Measurements from ENCODE around the gene S100A4.

DNA sequence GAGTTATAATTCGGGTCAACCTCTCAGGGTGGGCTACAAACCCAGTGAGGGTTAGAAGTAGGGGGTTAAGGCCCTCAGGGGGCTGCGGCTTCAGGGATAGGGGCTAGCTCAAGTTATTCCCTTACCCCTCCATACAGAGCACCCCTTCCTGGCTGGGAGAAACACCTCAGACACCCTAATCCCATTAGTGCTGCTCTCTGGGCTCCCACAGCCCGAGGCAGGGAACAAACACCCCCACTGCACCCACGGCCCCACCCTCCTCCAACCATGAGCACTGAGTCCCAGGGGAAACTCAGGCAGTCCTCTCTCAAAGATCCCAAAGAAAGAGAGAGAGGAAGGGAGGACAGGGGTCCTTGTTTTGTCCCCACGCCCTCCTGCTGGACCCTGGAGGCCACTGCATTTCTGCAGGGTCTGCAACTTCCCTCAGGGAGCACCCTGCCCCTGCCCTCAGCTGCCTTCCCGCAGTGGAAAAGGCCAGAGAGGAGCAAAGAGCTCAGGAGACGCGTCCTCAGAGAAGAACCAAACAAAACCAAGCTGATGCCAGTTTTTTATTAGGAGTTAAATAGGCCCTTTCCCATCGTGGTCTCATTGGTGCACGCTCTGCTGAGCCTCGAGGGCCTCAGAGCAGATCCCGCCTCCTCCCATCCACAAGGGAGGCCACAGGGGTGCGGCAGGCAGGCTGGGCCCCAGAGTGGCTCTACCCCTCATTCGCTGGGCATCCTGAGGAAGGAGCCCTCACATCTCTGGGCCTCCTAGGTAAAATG is 1.4 kb upstream of the S100A4 start:
- TF ChIP-seq, protein P1, sequence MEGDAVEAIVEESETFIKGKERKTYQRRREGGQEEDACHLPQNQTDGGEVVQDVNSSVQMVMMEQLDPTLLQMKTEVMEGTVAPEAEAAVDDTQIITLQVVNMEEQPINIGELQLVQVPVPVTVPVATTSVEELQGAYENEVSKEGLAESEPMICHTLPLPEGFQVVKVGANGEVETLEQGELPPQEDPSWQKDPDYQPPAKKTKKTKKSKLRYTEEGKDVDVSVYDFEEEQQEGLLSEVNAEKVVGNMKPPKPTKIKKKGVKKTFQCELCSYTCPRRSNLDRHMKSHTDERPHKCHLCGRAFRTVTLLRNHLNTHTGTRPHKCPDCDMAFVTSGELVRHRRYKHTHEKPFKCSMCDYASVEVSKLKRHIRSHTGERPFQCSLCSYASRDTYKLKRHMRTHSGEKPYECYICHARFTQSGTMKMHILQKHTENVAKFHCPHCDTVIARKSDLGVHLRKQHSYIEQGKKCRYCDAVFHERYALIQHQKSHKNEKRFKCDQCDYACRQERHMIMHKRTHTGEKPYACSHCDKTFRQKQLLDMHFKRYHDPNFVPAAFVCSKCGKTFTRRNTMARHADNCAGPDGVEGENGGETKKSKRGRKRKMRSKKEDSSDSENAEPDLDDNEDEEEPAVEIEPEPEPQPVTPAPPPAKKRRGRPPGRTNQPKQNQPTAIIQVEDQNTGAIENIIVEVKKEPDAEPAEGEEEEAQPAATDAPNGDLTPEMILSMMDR (conservative IDR thresholded peaks at IDR 0.05), result no peak
- no peak for TF ChIP-seq ZFX (IDR thresholded peaks at IDR 0.05)

All from C4-2B (cell line).